A549 treated with CORT108297 at 1 μM for 4 hours (cell line): ENCODE data around the gene RBM26. TPM values are rescaled to one million over a fixed set of nuclear protein-coding genes. Genes with fewer than 3 reads are reported as not detected.

Experiments used
- total RNA-seq: library from RNA; stranded (reverse); fragments of 200-300 nt; extraction: Qiagen RNA extraction; gene quantifications from 5 replicates; pipeline ENCODE4 v1.2.3, GENCODE V29; 2022

Gene RBM26, protein sequence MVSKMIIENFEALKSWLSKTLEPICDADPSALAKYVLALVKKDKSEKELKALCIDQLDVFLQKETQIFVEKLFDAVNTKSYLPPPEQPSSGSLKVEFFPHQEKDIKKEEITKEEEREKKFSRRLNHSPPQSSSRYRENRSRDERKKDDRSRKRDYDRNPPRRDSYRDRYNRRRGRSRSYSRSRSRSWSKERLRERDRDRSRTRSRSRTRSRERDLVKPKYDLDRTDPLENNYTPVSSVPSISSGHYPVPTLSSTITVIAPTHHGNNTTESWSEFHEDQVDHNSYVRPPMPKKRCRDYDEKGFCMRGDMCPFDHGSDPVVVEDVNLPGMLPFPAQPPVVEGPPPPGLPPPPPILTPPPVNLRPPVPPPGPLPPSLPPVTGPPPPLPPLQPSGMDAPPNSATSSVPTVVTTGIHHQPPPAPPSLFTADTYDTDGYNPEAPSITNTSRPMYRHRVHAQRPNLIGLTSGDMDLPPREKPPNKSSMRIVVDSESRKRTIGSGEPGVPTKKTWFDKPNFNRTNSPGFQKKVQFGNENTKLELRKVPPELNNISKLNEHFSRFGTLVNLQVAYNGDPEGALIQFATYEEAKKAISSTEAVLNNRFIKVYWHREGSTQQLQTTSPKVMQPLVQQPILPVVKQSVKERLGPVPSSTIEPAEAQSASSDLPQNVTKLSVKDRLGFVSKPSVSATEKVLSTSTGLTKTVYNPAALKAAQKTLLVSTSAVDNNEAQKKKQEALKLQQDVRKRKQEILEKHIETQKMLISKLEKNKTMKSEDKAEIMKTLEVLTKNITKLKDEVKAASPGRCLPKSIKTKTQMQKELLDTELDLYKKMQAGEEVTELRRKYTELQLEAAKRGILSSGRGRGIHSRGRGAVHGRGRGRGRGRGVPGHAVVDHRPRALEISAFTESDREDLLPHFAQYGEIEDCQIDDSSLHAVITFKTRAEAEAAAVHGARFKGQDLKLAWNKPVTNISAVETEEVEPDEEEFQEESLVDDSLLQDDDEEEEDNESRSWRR
- 18.4 to 26.4 TPM (median 22.0 TPM) in 5 replicates for total RNA-seq

DNA sequence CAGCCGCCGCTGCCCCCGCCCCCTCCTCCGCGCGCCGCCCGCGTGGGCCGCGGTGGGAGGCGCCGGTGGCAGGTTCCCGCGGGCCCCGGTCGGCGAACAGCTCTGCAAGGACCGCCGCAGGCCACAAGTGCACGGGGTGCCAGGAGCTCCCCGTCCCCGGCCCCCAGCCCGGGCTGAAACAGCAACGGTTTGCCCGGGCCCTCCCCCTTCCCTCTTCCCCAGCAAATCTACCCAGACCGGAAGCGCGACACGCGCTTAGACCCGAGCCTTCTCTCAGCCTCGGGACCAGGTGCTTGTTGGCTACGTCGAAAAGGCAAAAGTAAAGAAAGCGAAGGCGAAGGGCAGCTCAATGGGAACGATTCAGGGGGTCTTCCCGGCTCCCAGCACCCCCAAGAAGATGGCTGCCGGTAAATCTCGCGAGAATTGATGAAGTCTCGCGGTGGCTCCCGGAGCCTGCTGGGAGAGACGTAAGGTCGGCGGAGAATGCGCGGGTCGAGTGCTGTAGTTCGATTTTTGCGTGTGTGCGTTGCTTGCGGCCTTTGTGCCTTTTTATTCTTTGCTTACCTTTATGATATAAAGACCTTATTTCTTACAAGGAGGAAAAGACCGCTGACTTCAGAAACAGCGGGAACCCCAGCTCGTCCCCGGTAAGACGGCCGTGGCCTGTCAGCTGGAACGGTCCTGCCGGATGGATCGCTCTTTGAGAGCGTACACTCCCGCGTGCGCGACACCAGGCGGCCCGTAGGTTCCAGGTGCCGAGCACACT is at the start of gene RBM26:
TSS of gene RBM26 (minus strand) at position 425 of the 766 bp plus-strand sequence. CDS start 481 bp downstream, outside the sequence.

Other genes starting within 250 kb of the RBM26 start
- gene NDFIP2, start 74.9 kb upstream of the RBM26 start, total RNA-seq = 18.5 to 21.8 TPM (median 19.4 TPM) in 5 replicates